ENCODE results near the gene ARHGAP18. TPM values are rescaled to one million over a fixed set of nuclear protein-coding genes. Genes with fewer than 3 reads are reported as not detected.

Gene ARHGAP18
- total RNA-seq, 1 experiment from 2014 or later: 64.5 TPM

GRCh38 chr6:129657483-129657882, 52.5 kb downstream of the ARHGAP18 start:
- TF ChIP-seq CTCF (IDR thresholded peaks at IDR 0.05; ENCODE audit: unreplicated experiment): no peak
- Mint-ChIP-seq H3K4me1 (ENCODE audit: low read depth, unreplicated experiment) (peaks cover 74% of the 10 kb centered on the region), H3K9me3 (ENCODE audit: low read depth, unreplicated experiment) (peaks cover 3% of the 10 kb centered on the region), H3K4me3 (ENCODE audit: low read depth, unreplicated experiment) (no peak overlapping the region), H3K36me3 (ENCODE audit: insufficient read depth, unreplicated experiment) (peaks cover 39% of the 10 kb centered on the region), H3K27me3 (ENCODE audit: unreplicated experiment) (no peaks in the 10 kb centered on the region), H3K27ac (ENCODE audit: unreplicated experiment) (no peak overlapping the region)
- DNase-seq: no peak
- no TSS peak for BruUV-seq (replicated peaks)
- CTCF ChIA-PET: no interaction called here
- intact Hi-C loops (cut with micrococcal nuclease; ENCODE audit: unreplicated experiment): no loop called here

GRCh38 chr6:129655334-129655733, 54.6 kb downstream of the ARHGAP18 start:
- Mint-ChIP-seq H3K4me1 (ENCODE audit: low read depth, unreplicated experiment) (peaks cover 77% of the 10 kb centered on the region), H3K9me3 (ENCODE audit: low read depth, unreplicated experiment) (peaks cover 3% of the 10 kb centered on the region), H3K4me3 (ENCODE audit: low read depth, unreplicated experiment) (no peak overlapping the region), H3K27ac (ENCODE audit: unreplicated experiment) (peak overlapping the region; percentile 85), H3K36me3 (ENCODE audit: insufficient read depth, unreplicated experiment) (peaks cover 48% of the 10 kb centered on the region), H3K27me3 (ENCODE audit: unreplicated experiment) (no peaks in the 10 kb centered on the region)
- CTCF ChIA-PET: interaction anchor here (0.7 to 0.8 kb wide), 2 partner anchors 32 to 42 kb away, joined by 3 read pairs; no protein-coding TSS in a partner anchor
- no peak for TF ChIP-seq CTCF (IDR thresholded peaks at IDR 0.05; ENCODE audit: unreplicated experiment)
- no peak for DNase-seq
- no TSS peak for BruUV-seq (replicated peaks)
- intact Hi-C loops (cut with micrococcal nuclease; ENCODE audit: unreplicated experiment): no loop called here

DNA sequence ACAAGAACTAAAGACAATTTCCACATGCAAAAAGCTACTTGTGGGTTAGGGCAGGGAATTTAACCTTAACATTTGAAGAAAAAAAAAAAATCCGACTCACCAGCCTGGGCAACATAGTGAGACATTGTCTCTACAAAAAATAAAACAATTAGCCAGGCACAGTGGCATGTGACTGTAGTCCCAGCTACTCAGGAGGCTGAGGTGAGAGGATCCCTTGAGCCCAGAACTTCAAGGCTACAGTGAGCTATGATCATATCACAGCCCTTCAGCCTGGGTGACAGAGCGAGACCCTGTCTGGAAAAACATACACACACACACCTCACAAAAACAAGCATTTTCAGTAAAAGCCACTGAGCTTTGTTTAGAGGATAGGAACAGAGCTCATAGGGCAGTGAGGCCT, 56.2 kb downstream of the ARHGAP18 start:
- Mint-ChIP-seq H3K4me1 (ENCODE audit: low read depth, unreplicated experiment) (peaks cover 81% of the 10 kb centered on the region), H3K9me3 (ENCODE audit: low read depth, unreplicated experiment) (peaks cover 3% of the 10 kb centered on the region), H3K27me3 (ENCODE audit: unreplicated experiment) (no peaks in the 10 kb centered on the region), H3K4me3 (ENCODE audit: low read depth, unreplicated experiment) (no peak overlapping the region), H3K27ac (ENCODE audit: unreplicated experiment) (peak overlapping the region; percentile 85), H3K36me3 (ENCODE audit: insufficient read depth, unreplicated experiment) (peaks cover 51% of the 10 kb centered on the region)
- no peak for TF ChIP-seq CTCF (IDR thresholded peaks at IDR 0.05; ENCODE audit: unreplicated experiment)
- CTCF ChIA-PET: interaction anchor here (0.7 to 1.0 kb wide), 3 partner anchors 19 to 46 kb away, joined by 3 to 5 read pairs (median 3); no protein-coding TSS in a partner anchor
- BruUV-seq (replicated peaks): no TSS peak
- DNase-seq: no peak
- intact Hi-C loops (cut with micrococcal nuclease; ENCODE audit: unreplicated experiment): no loop called here

GRCh38 chr6:129653229-129653628, 56.7 kb downstream of the ARHGAP18 start:
- DNase-seq: no peak
- Mint-ChIP-seq H3K9me3 (ENCODE audit: low read depth, unreplicated experiment) (peaks cover 3% of the 10 kb centered on the region), H3K36me3 (ENCODE audit: insufficient read depth, unreplicated experiment) (peaks cover 53% of the 10 kb centered on the region), H3K27me3 (ENCODE audit: unreplicated experiment) (no peaks in the 10 kb centered on the region), H3K4me3 (ENCODE audit: low read depth, unreplicated experiment) (no peak overlapping the region), H3K4me1 (ENCODE audit: low read depth, unreplicated experiment) (peaks cover 85% of the 10 kb centered on the region), H3K27ac (ENCODE audit: unreplicated experiment) (peak overlapping the region; percentile 85)
- CTCF ChIA-PET: interaction anchor here (1.0 kb wide), 1 partner anchor 25 kb away, joined by 3 read pairs; no protein-coding TSS in a partner anchor
- no peak for TF ChIP-seq CTCF (IDR thresholded peaks at IDR 0.05; ENCODE audit: unreplicated experiment)
- intact Hi-C loops (cut with micrococcal nuclease; ENCODE audit: unreplicated experiment): no loop called here
- BruUV-seq (replicated peaks): no TSS peak
